Adrenal gland (tissue), 12 donors: ENCODE data around the gene GMDS. TPM values are rescaled to one million over a fixed set of nuclear protein-coding genes. Genes with fewer than 3 reads are reported as not detected.

Experiments
- DNase-seq, 7 donors: peaks; one replicate each; pipeline ENCODE4 v3.0.0-alpha.2; 2019 to 2020
- H3K27ac ChIP-seq, 5 donors: fragments of 200-600 bp; sonication (generic) in 4 of 5; 1 replicate in 3 of 5; 2 replicates in 2 of 5; pipeline versions ENCODE4 v1.5.1 to v1.8.0; 2016 to 2020; ENCODE audit warnings: mild to moderate bottlenecking in 1 of 5
- H3K27me3 ChIP-seq: fragments of 200-600 bp; 2 replicates; pipeline ENCODE4 v1.8.0; 2021
- H3K36me3 ChIP-seq, 2 donors: fragments of 200-600 bp; replicated peaks in 1 of 2; 1 replicate in 1 of 2; 2 replicates in 1 of 2; pipeline versions ENCODE4 v1.5.1 to v1.8.0; 2018 to 2022
- H3K4me1 ChIP-seq, 2 donors: fragments of 200-600 bp; replicated peaks in 1 of 2; 1 replicate in 1 of 2; 2 replicates in 1 of 2; pipeline versions ENCODE4 v1.5.1 to v1.8.0; 2018 to 2021
- H3K4me3 ChIP-seq, 4 donors: fragments of 200-600 bp; sonication (generic) in 3 of 4; one replicate each; pipeline ENCODE4 v1.5.1; 2016 to 2018
- H3K9me3 ChIP-seq, 3 donors: fragments of 200-600 bp; sonication (generic) in 1 of 3; replicated peaks in 1 of 3; 1 replicate in 2 of 3; 2 replicates in 1 of 3; pipeline versions ENCODE4 v1.5.1 to v1.8.0; 2016 to 2021
- CTCF ChIP-seq, 6 experiments: fragments of 450-650 bp in 4 of 6; fragments of 200-600 bp in 2 of 6; sonication (generic) in 1 of 6; IDR thresholded peaks; 1 replicate in 5 of 6; 2 replicates in 1 of 6; pipeline versions ENCODE4 v1.5.1 to v1.8.0; 2016 to 2021; ENCODE audit warnings: antibody characterized with exemption in 6 of 6, mild to moderate bottlenecking in 2 of 6, moderate library complexity in 1 of 6
- POLR2A ChIP-seq, 2 donors: fragments of 450-650 bp; IDR thresholded peaks; one replicate each; pipeline ENCODE4 v1.6.1; 2017; ENCODE audit warnings: antibody characterized with exemption in 2 of 2, mild to moderate bottlenecking in 2 of 2, moderate library complexity in 1 of 2
- WGBS, 4 donors: extraction: QIAGEN DNeasy Blood & Tissue Kit in 2 of 4; methylation state at CpG; one replicate each; pipeline versions ENCODE4 v1.1.5 to v1.1.7; 2013 to 2017; 5-methylcytosine and 5-hydroxymethylcytosine counted together
- intact Hi-C, 2 donors: fragments of 100-400 bp; cut with DNase I; formaldehyde crosslinking; loops; one replicate each; pipeline versions ENCODE4 v1.14.1 to v1.15.0; 2022 to 2023
- polyA plus RNA-seq, 3 donors: library from polyadenylated mRNA; stranded (reverse); fragments of 200-250 nt in 2 of 3; fragments of 350-450 nt in 1 of 3; fragmentation: Illumina TruSeq in 1 of 3; extraction: RNeasy Lipid Tissue Mini Kit (QIAGEN cat#74804) in 1 of 3; gene quantifications; one replicate each; pipeline ENCODE4 v1.2.3, GENCODE V29; 2013 to 2014
- total RNA-seq, 9 donors: library from RNA; depleted of rRNA in 4 of 9; stranded (reverse); fragments of >200 nt in 4 of 9; fragments of 120-200 nt in 1 of 9; fragmentation: NEBNext Ultra II Directional in 1 of 9; extraction: Animal tissue kit (Norgen Biotek cat#: 25700) in 1 of 9; gene quantifications; one replicate each; pipeline versions ENCODE4 v1.1.0 to v1.2.4, GENCODE V29; 2013 to 2023
- donor health status: healthy with polysubstance abuse.
- donor health status: Bipolar disorder and iron deficiency.
- donor health status: DM: yes; HTN: yes; CAD: no.
- donor health status: DM: no; HTN: no; CAD: no.
- donor health status: DM: no; HTN: no; CAD: no.
- donor health status: DM: yes; HTN: yes; CAD: no.

GMDS gene
- total and polyA plus RNA-seq, 12 donors: 8.5 to 39.2 (median 15.2) TPM

GRCh38 chr6:1577146-1577680, 668.2 kb downstream of the GMDS start:
- no peak for DNase-seq

GRCh38 chr6:1576711-1577110, 668.7 kb downstream of the GMDS start:
- Histone ChIP-seq H3K9me3 (no peaks in the 10 kb centered on the region), H3K27me3 (no peaks in the 10 kb centered on the region), H3K4me3 (no peak overlapping the region), H3K27ac (no peak overlapping the region), H3K4me1 (no peaks in the 10 kb centered on the region), H3K36me3 (no peaks in the 10 kb centered on the region)
- WGBS, 4 donors: 87 to 95% (median 92%) methylated on average over 10 to 11 of the region's 11 CpGs
- TF ChIP-seq POLR2A (IDR thresholded peaks at IDR 0.05) (no peak), CTCF (IDR thresholded peaks at IDR 0.05) (no peak)
- intact Hi-C loops: no loop called here
- DNase-seq: no peak

More at GRCh38 chr6:1577146-1577680, 668.2 kb downstream of the GMDS start:
- 83 to 93% (median 87%) methylated on average over 10 to 11 of the region's 11 CpGs for WGBS, 4 donors
- no peak for TF ChIP-seq CTCF (IDR thresholded peaks at IDR 0.05)
- no peak for TF ChIP-seq POLR2A (IDR thresholded peaks at IDR 0.05)
- no peak overlapping the region for H3K4me3 ChIP-seq
- no peaks in the 10 kb centered on the region for H3K27me3 ChIP-seq
- no peaks in the 10 kb centered on the region for H3K9me3 ChIP-seq
- no peaks in the 10 kb centered on the region for H3K36me3 ChIP-seq
- intact Hi-C loops: no loop called here
- no peak overlapping the region for H3K27ac ChIP-seq
- no peaks in the 10 kb centered on the region for H3K4me1 ChIP-seq

- Histone ChIP-seq H3K27me3 (no peaks in the 10 kb centered on the region), H3K36me3 (no peaks in the 10 kb centered on the region), H3K4me1 (no peaks in the 10 kb centered on the region), H3K27ac (no peak overlapping the region), H3K9me3 (no peaks in the 10 kb centered on the region), H3K4me3 (no peak overlapping the region)
- 59 to 84% (median 76%) methylated on average over 9 of the region's 9 CpGs for WGBS, 4 donors
- intact Hi-C loops: no loop called here
- DNase-seq: no peak
- TF ChIP-seq POLR2A (IDR thresholded peaks at IDR 0.05): no peak
- TF ChIP-seq CTCF (IDR thresholded peaks at IDR 0.05): no peak
These were observed 669.2 kb downstream of the GMDS start for GRCh38 chr6:1576166-1576565.

GRCh38 chr6:1575210-1576041, 670.0 kb downstream of the GMDS start:
- WGBS, 4 donors: 52 to 67% (median 65%) methylated on average over 11 to 16 of the region's 16 CpGs
- Histone ChIP-seq H3K27ac (no peak overlapping the region), H3K9me3 (peaks cover 0 to 2% (median 0%) of the 10 kb centered on the region in 3 donors), H3K4me3 (no peak overlapping the region), H3K4me1 (no peaks in the 10 kb centered on the region), H3K27me3 (no peaks in the 10 kb centered on the region), H3K36me3 (no peaks in the 10 kb centered on the region)
- intact Hi-C loops: no loop called here
- TF ChIP-seq CTCF (IDR thresholded peaks at IDR 0.05): no peak
- TF ChIP-seq POLR2A (IDR thresholded peaks at IDR 0.05): no peak
- DNase-seq: no peak
